Stimulated activated naive CD8-positive, alpha-beta T cell treated with anti-CD3 and anti-CD28 coated beads, Interleukin-15, Interleukin-2, amounts not matched to agents 100 ng/mL and 50 ng/mL, for 24 hours (primary cell): ENCODE results near the gene SCCPDH.

Experiments
- H3K27ac Mint-ChIP-seq: one replicate; pipeline ENCODE4 v1.8.0; 2021; ENCODE audit warnings: mild to moderate bottlenecking, mixed read lengths
- H3K27me3 Mint-ChIP-seq: one replicate; pipeline ENCODE4 v1.8.0; 2021; ENCODE audit warnings: mixed read lengths
- H3K36me3 Mint-ChIP-seq: one replicate; pipeline ENCODE4 v1.8.0; 2021; ENCODE audit warnings: low read depth, mixed read lengths
- H3K4me1 Mint-ChIP-seq: one replicate; pipeline ENCODE4 v1.8.0; 2021; ENCODE audit warnings: low read depth, mixed read lengths
- H3K4me3 Mint-ChIP-seq: one replicate; pipeline ENCODE4 v1.8.0; 2021; ENCODE audit warnings: mild to moderate bottlenecking, mixed read lengths
- H3K9me3 Mint-ChIP-seq: one replicate; pipeline ENCODE4 v1.8.0; 2021; ENCODE audit warnings: mixed read lengths

The SCCPDH gene, protein sequence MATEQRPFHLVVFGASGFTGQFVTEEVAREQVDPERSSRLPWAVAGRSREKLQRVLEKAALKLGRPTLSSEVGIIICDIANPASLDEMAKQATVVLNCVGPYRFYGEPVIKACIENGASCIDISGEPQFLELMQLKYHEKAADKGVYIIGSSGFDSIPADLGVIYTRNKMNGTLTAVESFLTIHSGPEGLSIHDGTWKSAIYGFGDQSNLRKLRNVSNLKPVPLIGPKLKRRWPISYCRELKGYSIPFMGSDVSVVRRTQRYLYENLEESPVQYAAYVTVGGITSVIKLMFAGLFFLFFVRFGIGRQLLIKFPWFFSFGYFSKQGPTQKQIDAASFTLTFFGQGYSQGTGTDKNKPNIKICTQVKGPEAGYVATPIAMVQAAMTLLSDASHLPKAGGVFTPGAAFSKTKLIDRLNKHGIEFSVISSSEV

DNA sequence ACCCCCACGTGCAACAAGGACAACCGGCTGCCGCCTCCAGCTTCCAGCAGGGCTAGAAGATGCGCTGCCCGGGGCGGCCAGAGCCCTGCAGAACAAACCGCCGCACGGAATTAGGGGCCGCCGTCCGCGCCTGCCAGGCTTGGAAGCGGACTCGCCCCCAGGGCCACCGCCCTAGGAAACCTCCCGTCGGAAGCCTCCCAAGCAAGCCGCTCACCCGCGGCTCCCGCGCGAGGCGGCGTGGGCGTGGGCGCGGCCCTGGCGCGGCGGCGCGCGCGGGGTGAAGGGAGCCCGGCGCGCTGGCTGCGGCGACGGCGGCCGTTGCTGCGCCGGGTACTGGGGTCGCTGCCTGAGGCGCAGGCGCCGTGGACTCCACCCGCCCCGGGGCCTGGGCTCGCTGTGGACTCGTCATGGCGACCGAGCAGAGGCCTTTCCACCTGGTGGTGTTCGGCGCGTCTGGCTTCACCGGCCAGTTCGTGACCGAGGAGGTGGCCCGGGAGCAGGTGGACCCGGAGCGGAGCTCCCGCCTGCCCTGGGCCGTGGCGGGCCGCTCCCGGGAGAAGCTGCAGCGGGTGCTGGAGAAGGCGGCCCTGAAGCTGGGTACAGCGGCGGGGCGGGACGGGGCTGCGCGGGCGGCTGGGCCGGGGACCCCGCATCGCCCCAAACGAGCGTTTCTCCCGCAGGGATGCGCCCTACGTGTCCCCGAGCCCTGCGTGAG, at the start of gene SCCPDH:
Gene SCCPDH, plus strand, starts transcription at position 394 of the 715 bp plus-strand sequence. Its CDS starts 14 bp downstream, at position 408.
- peak within 1 kb of the TSS; percentile 92 for H3K4me3 Mint-ChIP-seq
- peak within 1 kb of the TSS; percentile 94 for H3K27ac Mint-ChIP-seq
- peaks cover 4% of the 10 kb centered on the region for H3K27me3 Mint-ChIP-seq
- H3K36me3 Mint-ChIP-seq = peaks cover 30% of the 10 kb centered on the region
- peaks cover 16% of the 10 kb centered on the region for H3K9me3 Mint-ChIP-seq
- H3K4me1 Mint-ChIP-seq = peaks cover 20% of the 10 kb centered on the region

DNA sequence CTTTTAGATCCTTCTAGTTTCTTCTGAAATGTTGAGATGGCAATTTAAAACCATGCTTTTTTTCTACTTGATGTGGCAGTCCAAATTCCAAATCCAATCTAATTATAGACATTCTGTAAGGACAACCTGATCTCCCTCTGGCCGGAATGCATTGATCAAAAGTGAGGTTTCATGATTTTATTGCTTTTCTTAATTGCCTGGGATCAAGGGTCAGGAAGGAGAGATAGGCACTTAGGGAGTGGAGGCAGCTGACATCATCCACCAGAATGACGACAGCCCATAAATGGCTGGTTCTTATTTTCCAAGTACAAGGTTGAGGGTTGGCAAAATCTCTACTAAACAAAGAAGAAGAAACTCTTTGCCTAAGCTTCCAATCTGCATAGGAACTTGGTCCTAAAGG, 46.4 kb upstream of the SCCPDH start:
- Mint-ChIP-seq H3K27ac (no peak overlapping the region), H3K36me3 (peaks cover 11% of the 10 kb centered on the region), H3K4me3 (no peak overlapping the region), H3K27me3 (no peaks in the 10 kb centered on the region), H3K9me3 (peaks cover 6% of the 10 kb centered on the region), H3K4me1 (no peaks in the 10 kb centered on the region)

DNA sequence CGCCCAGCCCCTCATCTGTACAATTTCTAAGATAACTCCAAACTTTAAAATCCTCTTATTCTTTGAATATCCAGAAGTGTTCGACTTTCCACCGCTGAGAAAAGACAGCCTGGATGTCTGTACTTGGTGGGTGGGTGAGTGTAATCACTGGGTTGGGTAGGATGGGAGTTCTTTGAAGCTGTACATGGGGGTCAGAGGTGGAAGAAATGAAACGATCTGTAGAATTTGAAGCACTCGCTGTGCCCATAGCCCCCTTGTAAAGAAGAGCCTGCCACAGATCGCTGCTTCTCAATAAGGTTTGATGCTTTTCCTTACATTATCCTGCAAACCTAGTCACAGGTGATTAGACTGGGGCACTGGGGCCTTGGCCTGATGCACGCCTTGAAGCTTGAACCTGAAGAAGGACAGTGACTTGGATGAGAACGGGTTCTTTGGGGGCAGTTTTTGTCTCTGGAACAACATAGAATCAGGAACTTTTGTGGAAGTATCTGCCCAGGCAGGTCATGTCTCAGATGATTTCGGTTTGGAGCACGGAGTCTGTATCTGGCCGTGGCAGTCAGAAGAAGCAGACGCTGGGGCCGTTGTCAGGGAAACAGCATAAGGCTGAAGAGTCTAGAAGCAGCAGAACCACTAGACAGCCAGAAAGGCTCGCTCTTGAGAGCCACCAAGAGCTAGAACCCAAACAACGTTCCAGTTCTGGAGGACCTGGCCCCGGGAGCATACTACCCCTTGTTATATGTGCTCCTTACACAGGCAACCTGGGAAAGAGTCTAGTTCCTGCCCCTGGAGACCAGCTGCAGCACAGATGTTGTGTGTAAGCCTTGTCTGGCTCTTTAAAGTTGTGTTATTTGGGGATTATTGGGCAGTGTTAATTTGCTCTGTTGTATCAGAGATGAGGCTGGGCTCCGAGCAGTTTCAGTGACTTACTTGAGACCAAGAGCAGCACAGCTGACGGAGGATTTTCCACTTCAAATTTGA, 45.1 kb upstream of the SCCPDH start:
- H3K4me3 Mint-ChIP-seq = no peak overlapping the region
- peaks cover 7% of the 10 kb centered on the region for H3K36me3 Mint-ChIP-seq
- H3K27me3 Mint-ChIP-seq = no peaks in the 10 kb centered on the region
- no peaks in the 10 kb centered on the region for H3K4me1 Mint-ChIP-seq
- H3K9me3 Mint-ChIP-seq = peaks cover 6% of the 10 kb centered on the region
- no peak overlapping the region for H3K27ac Mint-ChIP-seq

DNA sequence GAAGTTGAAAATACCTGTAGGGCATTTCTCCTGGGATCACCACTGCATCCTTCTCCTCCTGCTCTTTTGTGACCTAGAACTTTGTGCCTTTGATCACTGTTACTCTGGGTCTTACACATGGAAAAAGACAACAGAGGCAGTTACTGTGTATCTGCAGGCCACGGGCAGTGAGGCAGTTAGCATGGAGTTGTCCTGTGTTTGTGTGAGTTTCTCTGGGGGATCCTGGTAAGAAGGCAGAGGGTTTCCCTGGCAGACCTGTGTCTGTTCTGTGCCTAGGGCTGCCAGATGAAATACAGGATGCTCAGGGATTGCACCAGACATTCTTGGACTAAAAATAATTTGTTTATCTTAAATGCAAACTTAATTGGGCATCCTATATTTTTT, 44.4 kb upstream of the SCCPDH start:
- H3K27ac Mint-ChIP-seq = no peak overlapping the region
- peaks cover 5% of the 10 kb centered on the region for H3K9me3 Mint-ChIP-seq
- H3K4me3 Mint-ChIP-seq = no peak overlapping the region
- H3K4me1 Mint-ChIP-seq = no peaks in the 10 kb centered on the region
- H3K27me3 Mint-ChIP-seq = no peaks in the 10 kb centered on the region
- H3K36me3 Mint-ChIP-seq = peaks cover 6% of the 10 kb centered on the region

GRCh38 chr1:246680190-246680589, 44.0 kb upstream of the SCCPDH start:
- Mint-ChIP-seq H3K4me3 (no peak overlapping the region), H3K9me3 (peaks cover under 1% of the 10 kb centered on the region), H3K27ac (no peak overlapping the region), H3K36me3 (peaks cover 2% of the 10 kb centered on the region), H3K4me1 (no peaks in the 10 kb centered on the region), H3K27me3 (no peaks in the 10 kb centered on the region)

DNA sequence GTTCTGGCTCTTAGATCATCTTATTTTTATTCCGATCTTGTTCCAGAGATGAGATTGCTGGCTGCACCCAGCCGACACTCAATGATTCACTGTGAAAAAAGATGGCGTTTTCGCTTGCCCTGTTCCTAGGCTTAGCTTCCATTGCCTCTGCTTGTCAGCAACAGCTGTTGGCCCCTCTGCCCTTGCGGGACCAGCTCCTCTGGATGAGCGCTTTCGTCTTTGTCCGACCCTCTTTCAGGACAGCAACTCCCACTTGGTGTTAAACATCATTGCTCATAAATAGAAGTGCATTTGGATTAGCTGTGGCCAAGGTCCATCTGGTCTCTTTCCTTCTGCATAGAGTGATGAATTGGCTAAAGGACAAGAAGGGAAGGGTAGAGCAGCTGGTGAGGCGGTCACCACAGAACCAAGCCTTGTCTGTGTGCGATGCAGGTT, 43.5 kb upstream of the SCCPDH start:
- Mint-ChIP-seq H3K27ac (no peak overlapping the region), H3K4me3 (no peak overlapping the region), H3K9me3 (no peaks in the 10 kb centered on the region)

GRCh38 chr1:246681900-246682895, 42.0 kb upstream of the SCCPDH start:
- H3K36me3 Mint-ChIP-seq = no peaks in the 10 kb centered on the region
- H3K9me3 Mint-ChIP-seq = no peaks in the 10 kb centered on the region
- no peaks in the 10 kb centered on the region for H3K4me1 Mint-ChIP-seq
- H3K27ac Mint-ChIP-seq = no peak overlapping the region
- no peaks in the 10 kb centered on the region for H3K27me3 Mint-ChIP-seq
- no peak overlapping the region for H3K4me3 Mint-ChIP-seq

More for the DNA sequence above, 43.5 kb upstream of the SCCPDH start:
- Mint-ChIP-seq H3K4me1 (no peaks in the 10 kb centered on the region), H3K27me3 (no peaks in the 10 kb centered on the region), H3K36me3 (no peaks in the 10 kb centered on the region)

GRCh38 chr1:246683521-246683920, 40.7 kb upstream of the SCCPDH start:
- no peaks in the 10 kb centered on the region for H3K36me3 Mint-ChIP-seq
- H3K4me3 Mint-ChIP-seq = no peak overlapping the region
- no peaks in the 10 kb centered on the region for H3K9me3 Mint-ChIP-seq
- no peaks in the 10 kb centered on the region for H3K27me3 Mint-ChIP-seq
- no peak overlapping the region for H3K27ac Mint-ChIP-seq
- H3K4me1 Mint-ChIP-seq = no peaks in the 10 kb centered on the region

- no peak overlapping the region for H3K4me3 Mint-ChIP-seq
- no peaks in the 10 kb centered on the region for H3K9me3 Mint-ChIP-seq
- H3K36me3 Mint-ChIP-seq = no peaks in the 10 kb centered on the region
- no peaks in the 10 kb centered on the region for H3K27me3 Mint-ChIP-seq
- no peaks in the 10 kb centered on the region for H3K4me1 Mint-ChIP-seq
- no peak overlapping the region for H3K27ac Mint-ChIP-seq
These were observed 37.2 kb upstream of the SCCPDH start for GRCh38 chr1:246687002-246687401.

- Mint-ChIP-seq H3K27ac (no peak overlapping the region), H3K27me3 (no peaks in the 10 kb centered on the region), H3K36me3 (no peaks in the 10 kb centered on the region), H3K9me3 (peaks cover 14% of the 10 kb centered on the region), H3K4me3 (no peak overlapping the region), H3K4me1 (no peaks in the 10 kb centered on the region)
These were observed 34.7 kb upstream of the SCCPDH start for GRCh38 chr1:246689409-246690008.

- no peaks in the 10 kb centered on the region for H3K4me1 Mint-ChIP-seq
- peaks cover 18% of the 10 kb centered on the region for H3K9me3 Mint-ChIP-seq
- H3K27me3 Mint-ChIP-seq = no peaks in the 10 kb centered on the region
- no peaks in the 10 kb centered on the region for H3K36me3 Mint-ChIP-seq
- no peak overlapping the region for H3K27ac Mint-ChIP-seq
- no peak overlapping the region for H3K4me3 Mint-ChIP-seq
These were observed 34.1 kb upstream of the SCCPDH start for GRCh38 chr1:246690100-246690499.

DNA sequence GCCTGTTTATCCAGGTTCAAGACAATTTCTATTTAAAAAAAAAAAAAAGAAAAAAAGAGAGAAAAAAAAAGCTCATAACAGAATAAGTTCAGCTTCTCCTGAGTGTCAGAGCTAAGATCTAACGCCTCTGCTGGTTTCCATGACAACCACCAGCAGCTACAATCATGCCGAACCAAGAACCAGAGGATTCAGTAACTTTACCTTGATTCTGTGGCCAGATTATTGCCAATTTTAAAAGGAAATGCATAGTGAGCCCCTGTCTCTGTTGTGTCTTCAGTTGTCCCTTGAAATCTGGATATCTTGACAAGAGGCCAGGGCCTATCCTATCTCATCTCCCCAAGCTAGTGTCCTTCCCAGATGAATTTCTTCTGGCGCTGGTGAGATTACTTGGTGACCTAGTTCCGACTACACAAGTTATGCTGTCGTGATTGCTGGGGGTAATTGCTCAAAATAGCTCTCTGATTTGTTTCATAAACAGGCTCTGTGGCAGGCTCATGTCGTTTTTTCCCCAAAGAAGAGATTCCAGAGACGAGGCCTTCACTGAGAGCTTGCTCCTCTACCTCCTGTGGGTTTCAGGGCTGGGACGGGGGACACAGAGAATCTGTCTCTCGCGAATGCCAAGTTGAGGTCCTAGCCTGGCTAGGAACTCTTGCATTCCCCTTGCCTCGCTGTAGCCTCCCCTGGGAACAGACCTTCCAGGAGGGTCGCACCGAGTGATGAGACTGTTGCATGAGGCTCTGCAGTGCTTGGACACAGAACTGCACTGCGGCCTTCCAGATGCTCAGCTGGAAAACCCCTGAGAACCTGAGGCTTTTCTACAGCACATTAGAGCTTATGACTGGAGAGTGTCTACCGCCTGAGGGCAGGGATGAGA, 32.4 kb upstream of the SCCPDH start:
- Mint-ChIP-seq H3K9me3 (peaks cover 18% of the 10 kb centered on the region), H3K36me3 (no peaks in the 10 kb centered on the region), H3K4me1 (no peaks in the 10 kb centered on the region), H3K4me3 (no peak overlapping the region), H3K27me3 (no peaks in the 10 kb centered on the region), H3K27ac (no peak overlapping the region)
